Measurements from ENCODE around the gene PIAS4.

PIAS4 gene

DNA sequence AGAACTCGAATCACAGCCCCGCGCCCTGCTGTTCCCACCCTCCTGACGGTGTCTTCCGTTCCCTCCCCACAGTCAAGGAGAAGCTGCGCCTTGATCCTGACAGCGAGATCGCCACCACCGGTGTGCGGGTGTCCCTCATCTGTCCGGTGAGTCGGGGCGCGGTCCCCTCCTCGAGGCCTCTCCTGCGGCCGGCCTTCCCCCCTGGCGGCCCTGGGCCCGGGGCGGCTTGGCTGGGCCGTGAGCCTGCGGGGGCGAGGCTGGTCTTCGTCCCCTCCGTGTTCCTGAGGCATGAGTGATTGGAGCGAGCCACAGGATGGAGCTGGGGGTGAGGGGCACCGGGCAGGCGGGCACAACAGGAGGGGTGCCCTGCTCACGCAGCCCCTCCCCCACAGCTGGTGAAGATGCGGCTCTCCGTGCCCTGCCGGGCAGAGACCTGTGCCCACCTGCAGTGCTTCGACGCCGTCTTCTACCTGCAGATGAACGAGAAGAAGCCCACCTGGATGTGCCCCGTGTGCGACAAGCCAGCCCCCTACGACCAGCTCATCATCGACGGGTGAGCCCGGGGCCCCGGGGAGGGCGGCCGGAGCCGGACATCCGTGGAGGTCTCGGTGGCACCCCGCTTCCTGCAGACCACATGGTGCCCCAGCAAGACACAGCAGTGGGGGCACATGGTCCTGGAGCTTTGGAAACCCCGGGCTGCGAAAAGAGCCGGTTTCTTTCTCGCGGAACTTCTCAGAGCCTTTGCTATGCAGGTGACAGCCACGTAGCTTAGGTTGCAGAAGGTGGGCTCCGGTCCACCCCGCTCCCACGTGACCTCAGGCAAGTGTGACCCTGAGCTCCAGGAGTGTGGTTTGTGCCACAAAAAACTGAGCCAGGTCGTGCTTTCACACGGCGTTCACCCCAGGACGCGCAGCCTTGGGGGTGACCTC is 25.8 kb downstream of the PIAS4 start:
- no peak overlapping the region for H3K4me3 ChIP-seq (ENCODE audit: low read length)
- H3K4me2 ChIP-seq (ENCODE audit: low read length) = no peak overlapping the region
- H3K9me3 ChIP-seq (replicated peaks; ENCODE audit: low read length) = no peaks in the 10 kb centered on the region
- H3K36me3 ChIP-seq (ENCODE audit: insufficient read depth, low read length) = peaks cover 47% of the 10 kb centered on the region
- no peaks in the 10 kb centered on the region for H3K27me3 ChIP-seq (ENCODE audit: control insufficient read depth, insufficient read depth, low read length)
- no peak overlapping the region for H3K9ac ChIP-seq (ENCODE audit: low read depth, low read length)
- no peaks in the 10 kb centered on the region for H3K4me1 ChIP-seq (ENCODE audit: control insufficient read depth, insufficient read depth, low read length)

DNA sequence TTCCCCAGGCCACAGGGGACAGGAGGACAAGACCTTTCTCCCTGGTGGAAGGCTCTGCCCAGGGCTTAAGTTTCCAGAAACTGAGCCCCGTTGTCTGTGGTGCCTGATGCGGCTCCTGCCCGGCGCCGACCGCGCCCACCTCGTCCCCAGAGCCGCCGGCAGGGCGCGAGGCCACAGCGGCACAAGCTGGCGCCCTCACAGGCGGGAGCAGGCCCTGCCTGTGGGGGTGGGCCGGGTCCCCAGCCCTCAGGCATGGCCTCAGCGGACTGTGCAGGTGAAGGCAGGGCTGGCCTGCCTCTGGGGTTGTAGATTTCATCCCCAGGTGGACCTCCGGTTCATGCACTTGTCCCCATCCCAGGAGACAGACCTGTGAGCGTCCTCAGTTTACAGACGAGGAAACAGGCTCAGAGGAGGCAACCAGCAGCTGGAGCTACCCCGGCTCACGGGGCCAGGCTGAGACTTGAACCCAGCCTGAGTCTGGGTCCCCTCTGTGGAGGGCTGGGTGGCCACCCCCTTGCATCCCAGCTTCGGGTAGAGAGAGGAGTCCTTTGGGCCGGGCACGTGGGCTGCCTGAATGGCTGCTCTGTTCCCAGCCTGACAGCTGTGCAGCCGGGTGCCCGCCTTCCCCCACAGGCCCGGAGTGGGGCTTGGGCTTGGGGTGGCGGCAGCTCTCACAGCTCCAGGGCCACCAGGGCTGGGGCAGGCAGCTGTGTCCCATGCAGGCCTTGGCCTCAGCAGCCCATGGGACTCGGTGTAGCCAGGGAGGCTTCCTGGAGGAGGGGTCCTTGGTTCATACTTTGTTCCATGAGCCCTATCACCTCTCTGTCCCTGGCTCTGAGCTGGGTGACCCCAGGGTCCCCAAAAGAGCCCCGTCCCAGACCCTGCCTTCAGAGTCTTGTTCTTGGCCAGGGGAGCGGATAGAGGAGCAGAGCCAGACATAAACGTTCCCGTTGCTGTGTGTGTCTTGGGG is 26.8 kb downstream of the PIAS4 start:
- Histone ChIP-seq H3K4me2 (ENCODE audit: low read length) (no peak overlapping the region), H3K36me3 (ENCODE audit: insufficient read depth, low read length) (peaks cover 40% of the 10 kb centered on the region), H3K9ac (ENCODE audit: low read depth, low read length) (no peak overlapping the region), H3K4me3 (ENCODE audit: low read length) (no peak overlapping the region), H3K4me1 (ENCODE audit: control insufficient read depth, insufficient read depth, low read length) (no peaks in the 10 kb centered on the region), H3K9me3 (replicated peaks; ENCODE audit: low read length) (no peaks in the 10 kb centered on the region), H3K27me3 (ENCODE audit: control insufficient read depth, insufficient read depth, low read length) (no peaks in the 10 kb centered on the region)

DNA sequence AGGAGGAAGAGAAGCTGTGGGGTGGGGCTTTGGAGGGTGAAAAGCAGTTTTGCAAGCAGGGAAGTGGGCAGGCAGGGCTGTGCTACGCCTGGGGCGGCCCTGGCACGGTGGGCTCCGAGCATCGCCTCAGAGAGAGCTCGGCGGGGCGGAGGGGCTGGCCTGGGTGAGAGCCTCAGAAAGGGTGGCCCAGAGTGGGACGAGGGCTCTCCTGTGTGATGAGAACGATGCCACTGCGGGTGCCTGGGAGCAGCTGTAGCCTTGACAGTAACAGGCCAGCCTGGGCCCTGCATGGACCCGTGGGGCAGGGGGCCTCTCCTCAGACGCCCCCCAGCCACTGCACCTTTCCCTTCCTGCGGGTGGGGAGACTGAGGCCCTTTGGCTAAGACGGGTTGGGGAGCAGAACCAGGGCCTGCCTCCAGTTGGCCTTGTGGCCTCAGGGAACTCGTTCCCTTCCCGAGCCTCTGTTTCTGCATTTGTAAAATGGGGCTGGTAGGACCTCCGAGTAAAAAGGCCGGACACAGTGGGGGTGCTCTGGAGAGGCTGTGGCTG is 27.6 kb downstream of the PIAS4 start:
- no peaks in the 10 kb centered on the region for H3K27me3 ChIP-seq (ENCODE audit: control insufficient read depth, insufficient read depth, low read length)
- H3K4me1 ChIP-seq (ENCODE audit: control insufficient read depth, insufficient read depth, low read length) = no peaks in the 10 kb centered on the region
- H3K4me3 ChIP-seq (ENCODE audit: low read length) = no peak overlapping the region
- H3K36me3 ChIP-seq (ENCODE audit: insufficient read depth, low read length) = peaks cover 40% of the 10 kb centered on the region
- no peak overlapping the region for H3K4me2 ChIP-seq (ENCODE audit: low read length)
- H3K9ac ChIP-seq (ENCODE audit: low read depth, low read length) = no peak overlapping the region
- H3K9me3 ChIP-seq (replicated peaks; ENCODE audit: low read length) = no peaks in the 10 kb centered on the region

DNA sequence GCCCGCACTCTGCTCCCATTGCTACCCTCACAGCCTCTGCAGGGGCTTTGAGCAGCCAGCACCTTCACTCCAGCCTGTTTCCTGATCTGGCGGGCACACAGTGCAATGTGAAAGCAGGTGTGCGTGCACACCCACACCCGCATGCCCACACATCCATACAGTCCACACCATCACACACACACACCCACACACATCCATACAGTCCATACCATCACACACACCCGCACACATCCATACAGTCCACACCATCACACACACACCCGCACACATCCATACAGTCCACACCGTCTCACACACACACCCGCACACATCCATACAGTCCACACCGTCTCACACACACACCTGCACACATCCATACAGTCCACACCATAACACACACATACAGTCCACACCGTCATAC is 28.0 kb downstream of the PIAS4 start:
- Histone ChIP-seq H3K27me3 (ENCODE audit: control insufficient read depth, insufficient read depth, low read length) (no peaks in the 10 kb centered on the region), H3K36me3 (ENCODE audit: insufficient read depth, low read length) (peaks cover 45% of the 10 kb centered on the region), H3K4me2 (ENCODE audit: low read length) (no peak overlapping the region), H3K9ac (ENCODE audit: low read depth, low read length) (no peak overlapping the region), H3K4me1 (ENCODE audit: control insufficient read depth, insufficient read depth, low read length) (no peaks in the 10 kb centered on the region), H3K9me3 (replicated peaks; ENCODE audit: low read length) (no peaks in the 10 kb centered on the region), H3K4me3 (ENCODE audit: low read length) (no peak overlapping the region)

DNA sequence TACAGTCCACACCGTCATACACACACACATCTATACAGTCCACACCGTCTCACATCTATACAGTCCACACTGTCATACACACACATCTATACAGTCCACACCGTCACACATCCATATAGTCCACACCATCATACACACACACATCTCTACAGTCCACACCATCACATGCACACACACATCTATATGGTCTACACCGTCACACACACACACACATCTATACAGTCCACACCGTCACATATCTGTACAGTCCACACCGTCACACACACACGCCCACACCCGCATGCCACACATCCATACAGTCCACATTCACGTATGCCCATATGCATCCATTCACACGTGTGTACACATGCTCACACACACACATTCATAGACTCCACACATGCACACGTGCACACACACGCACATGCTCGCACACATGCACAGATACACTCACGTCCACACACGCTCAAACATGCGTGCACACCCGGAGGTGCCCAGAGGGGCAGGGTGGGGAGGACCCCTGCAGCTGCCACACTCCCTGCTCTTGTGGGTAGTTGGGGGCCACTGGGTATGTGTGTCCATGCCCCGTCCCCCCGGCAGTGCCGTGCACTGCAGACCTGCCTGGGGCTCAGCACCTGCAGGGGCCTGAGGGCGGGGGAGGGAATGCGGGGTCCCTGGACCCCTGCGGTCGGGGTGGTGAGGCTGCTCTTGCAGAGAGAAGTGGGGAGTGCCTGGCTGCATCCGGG is 29.2 kb downstream of the PIAS4 start:
- Histone ChIP-seq H3K36me3 (ENCODE audit: insufficient read depth, low read length) (peaks cover 50% of the 10 kb centered on the region), H3K27me3 (ENCODE audit: control insufficient read depth, insufficient read depth, low read length) (no peaks in the 10 kb centered on the region), H3K4me2 (ENCODE audit: low read length) (no peak overlapping the region), H3K4me3 (ENCODE audit: low read length) (no peak overlapping the region), H3K9ac (ENCODE audit: low read depth, low read length) (no peak overlapping the region), H3K4me1 (ENCODE audit: control insufficient read depth, insufficient read depth, low read length) (no peaks in the 10 kb centered on the region), H3K9me3 (replicated peaks; ENCODE audit: low read length) (no peaks in the 10 kb centered on the region)

DNA sequence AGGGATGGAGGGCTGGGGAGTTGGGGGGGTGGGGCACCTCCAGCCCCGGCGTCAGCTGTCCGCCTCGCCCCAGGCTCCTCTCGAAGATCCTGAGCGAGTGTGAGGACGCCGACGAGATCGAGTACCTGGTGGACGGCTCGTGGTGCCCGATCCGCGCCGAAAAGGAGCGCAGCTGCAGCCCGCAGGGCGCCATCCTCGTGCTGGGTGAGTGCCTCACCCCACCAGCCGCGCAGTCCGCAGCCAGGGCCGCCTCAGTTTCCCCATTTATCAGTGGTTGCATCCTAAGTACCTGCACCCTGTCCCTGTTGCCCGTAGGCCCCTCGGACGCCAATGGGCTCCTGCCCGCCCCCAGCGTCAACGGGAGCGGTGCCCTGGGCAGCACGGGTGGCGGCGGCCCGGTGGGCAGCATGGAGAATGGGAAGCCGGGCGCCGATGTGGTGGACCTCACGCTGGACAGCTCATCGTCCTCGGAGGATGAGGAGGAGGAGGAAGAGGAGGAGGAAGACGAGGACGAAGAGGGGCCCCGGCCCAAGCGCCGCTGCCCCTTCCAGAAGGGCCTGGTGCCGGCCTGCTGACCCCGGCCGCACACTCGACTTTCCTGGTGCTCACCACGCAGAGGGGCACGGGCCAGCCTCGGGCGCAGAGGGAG is 29.9 kb downstream of the PIAS4 start:
- Histone ChIP-seq H3K9me3 (replicated peaks; ENCODE audit: low read length) (no peaks in the 10 kb centered on the region), H3K4me1 (ENCODE audit: control insufficient read depth, insufficient read depth, low read length) (no peaks in the 10 kb centered on the region), H3K9ac (ENCODE audit: low read depth, low read length) (no peak overlapping the region), H3K36me3 (ENCODE audit: insufficient read depth, low read length) (peaks cover 50% of the 10 kb centered on the region), H3K27me3 (ENCODE audit: control insufficient read depth, insufficient read depth, low read length) (no peaks in the 10 kb centered on the region), H3K4me2 (ENCODE audit: low read length) (no peak overlapping the region), H3K4me3 (ENCODE audit: low read length) (no peak overlapping the region)

DNA sequence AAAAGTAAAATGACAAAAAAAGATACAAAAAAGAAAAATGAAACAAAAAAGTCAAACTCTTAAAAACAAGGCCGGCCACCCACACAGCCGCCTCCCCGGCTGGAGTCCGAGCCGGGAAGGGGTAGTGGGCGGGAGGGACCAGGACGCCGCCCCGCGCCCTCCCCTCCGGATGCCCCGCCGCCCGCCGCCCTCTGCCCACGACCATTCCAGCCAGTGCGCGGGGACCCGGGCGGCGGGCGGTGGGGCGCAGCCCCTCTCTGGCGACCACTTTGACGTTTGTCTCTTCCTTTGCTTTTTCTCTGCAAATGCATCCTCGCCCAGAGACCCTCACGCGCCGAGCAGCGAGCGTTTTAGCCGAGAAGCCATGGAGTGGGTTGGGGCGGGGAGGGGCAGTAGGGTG is 30.5 kb downstream of the PIAS4 start:
- H3K4me2 ChIP-seq (ENCODE audit: low read length) = no peak overlapping the region
- H3K36me3 ChIP-seq (ENCODE audit: insufficient read depth, low read length) = peaks cover 43% of the 10 kb centered on the region
- H3K9ac ChIP-seq (ENCODE audit: low read depth, low read length) = no peak overlapping the region
- H3K4me3 ChIP-seq (ENCODE audit: low read length) = no peak overlapping the region
- no peaks in the 10 kb centered on the region for H3K9me3 ChIP-seq (replicated peaks; ENCODE audit: low read length)
- no peaks in the 10 kb centered on the region for H3K27me3 ChIP-seq (ENCODE audit: control insufficient read depth, insufficient read depth, low read length)
- no peaks in the 10 kb centered on the region for H3K4me1 ChIP-seq (ENCODE audit: control insufficient read depth, insufficient read depth, low read length)

DNA sequence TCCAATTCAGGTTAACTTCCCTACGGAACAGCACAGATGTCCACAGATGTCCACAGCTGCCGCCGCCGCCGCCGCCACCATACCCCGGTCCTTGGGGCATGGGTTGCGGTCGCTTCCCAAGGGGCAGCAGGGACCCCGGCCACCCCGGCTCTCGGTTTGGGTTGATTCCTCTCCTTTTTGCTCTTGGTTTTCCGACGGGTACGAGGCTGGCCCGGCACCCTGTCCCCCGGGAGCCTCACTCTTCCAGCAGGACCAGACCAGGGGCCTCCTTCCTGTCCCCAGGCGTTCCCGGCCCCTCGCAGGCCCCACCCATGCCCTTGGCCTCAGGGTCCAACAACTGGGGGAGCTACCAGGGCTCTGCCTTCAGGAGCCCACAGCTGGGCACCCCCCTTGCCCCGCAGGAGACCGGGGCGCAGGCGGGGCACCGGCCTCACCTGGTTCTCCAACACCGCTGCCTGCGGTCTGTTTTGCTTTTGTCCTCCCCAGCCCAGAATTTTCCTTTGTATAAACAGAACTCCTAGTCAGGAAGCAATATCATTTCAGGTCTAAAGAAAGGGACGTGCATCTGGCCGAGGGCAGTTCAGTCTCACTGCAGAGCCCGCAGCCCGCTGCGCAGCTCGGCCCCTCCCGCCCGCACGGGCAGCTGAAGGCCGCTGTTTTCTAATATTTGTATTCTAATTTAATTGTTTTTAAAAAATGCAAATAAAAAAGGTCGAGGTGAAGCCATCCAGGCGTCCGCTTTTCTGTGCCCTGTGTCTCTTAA is 31.3 kb downstream of the PIAS4 start:
- Histone ChIP-seq H3K4me1 (ENCODE audit: control insufficient read depth, insufficient read depth, low read length) (no peaks in the 10 kb centered on the region), H3K9ac (ENCODE audit: low read depth, low read length) (no peak overlapping the region), H3K4me3 (ENCODE audit: low read length) (no peak overlapping the region), H3K36me3 (ENCODE audit: insufficient read depth, low read length) (peaks cover 36% of the 10 kb centered on the region), H3K9me3 (replicated peaks; ENCODE audit: low read length) (no peaks in the 10 kb centered on the region), H3K4me2 (ENCODE audit: low read length) (no peak overlapping the region), H3K27me3 (ENCODE audit: control insufficient read depth, insufficient read depth, low read length) (no peaks in the 10 kb centered on the region)

DNA sequence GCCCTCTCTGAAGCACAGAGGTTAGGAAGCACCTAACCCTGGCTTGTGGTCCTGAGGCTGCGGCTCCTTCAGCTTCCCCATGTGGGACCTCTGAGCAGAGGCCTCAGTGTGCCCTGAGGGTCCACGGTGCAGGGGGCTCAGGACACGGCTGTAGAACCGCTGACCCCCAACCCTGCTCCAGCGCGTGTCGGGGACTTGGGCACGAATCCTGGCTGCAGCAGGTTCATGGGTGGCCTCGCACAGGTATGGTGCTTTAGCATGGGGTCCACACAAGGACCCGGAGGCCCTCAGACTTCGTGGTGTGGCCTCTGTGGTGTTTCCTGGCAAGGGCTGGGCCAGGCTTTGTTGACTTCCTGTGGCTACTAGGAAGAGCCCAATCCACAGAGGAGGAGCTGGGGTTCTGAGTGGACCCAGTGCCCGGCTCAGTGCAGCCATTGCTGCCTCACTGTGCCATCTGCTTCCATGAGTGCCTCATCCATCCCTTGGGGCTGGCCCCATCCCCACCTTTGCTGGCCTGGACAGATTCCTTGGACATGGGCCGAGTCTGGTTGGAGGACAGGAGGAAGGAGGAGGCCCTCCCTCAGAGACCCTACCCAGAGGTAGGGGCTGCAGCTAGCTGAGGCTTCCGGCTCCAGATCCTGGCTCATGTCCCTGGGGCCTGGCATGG is 34.7 kb downstream of the PIAS4 start:
- H3K9ac ChIP-seq (ENCODE audit: low read depth, low read length) = no peak overlapping the region
- no peak overlapping the region for H3K4me2 ChIP-seq (ENCODE audit: low read length)
- no peaks in the 10 kb centered on the region for H3K27me3 ChIP-seq (ENCODE audit: control insufficient read depth, insufficient read depth, low read length)
- H3K36me3 ChIP-seq (ENCODE audit: insufficient read depth, low read length) = peaks cover 21% of the 10 kb centered on the region
- H3K4me1 ChIP-seq (ENCODE audit: control insufficient read depth, insufficient read depth, low read length) = no peaks in the 10 kb centered on the region
- no peak overlapping the region for H3K4me3 ChIP-seq (ENCODE audit: low read length)
- H3K9me3 ChIP-seq (replicated peaks; ENCODE audit: low read length) = no peaks in the 10 kb centered on the region

DNA sequence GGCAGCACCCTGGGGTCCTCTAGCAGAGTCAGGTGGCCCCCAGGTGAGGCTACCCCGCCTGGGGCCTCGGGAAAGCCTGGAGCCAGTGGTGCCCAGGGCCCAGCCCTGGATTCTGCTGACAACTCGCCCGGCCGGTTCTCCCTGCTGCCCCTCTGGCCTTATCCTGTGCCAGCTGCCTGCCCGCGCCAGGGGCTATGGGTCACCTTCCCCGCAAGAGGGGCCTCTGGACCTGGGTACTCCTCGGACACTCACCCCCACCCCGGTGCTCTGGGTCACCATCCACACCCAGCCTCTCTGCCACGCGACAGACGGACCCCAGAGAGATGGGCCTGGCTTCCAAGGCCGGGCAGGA is 35.2 kb downstream of the PIAS4 start:
- Histone ChIP-seq H3K27me3 (ENCODE audit: control insufficient read depth, insufficient read depth, low read length) (no peaks in the 10 kb centered on the region), H3K9ac (ENCODE audit: low read depth, low read length) (no peak overlapping the region), H3K4me2 (ENCODE audit: low read length) (no peak overlapping the region), H3K4me1 (ENCODE audit: control insufficient read depth, insufficient read depth, low read length) (no peaks in the 10 kb centered on the region), H3K4me3 (ENCODE audit: low read length) (no peak overlapping the region), H3K36me3 (ENCODE audit: insufficient read depth, low read length) (peaks cover 16% of the 10 kb centered on the region), H3K9me3 (replicated peaks; ENCODE audit: low read length) (no peaks in the 10 kb centered on the region)
